Activated T-helper 1 cell treated with Interleukin-2 at 50 U/mL for 16 hours (primary cell): ENCODE measurements around the gene FMNL2.

Experiments
- DNase-seq: peaks from one replicate; pipeline ENCODE4 v3.0.0-alpha.2; 2020; ENCODE audit warnings: low read depth

Gene FMNL2

DNA sequence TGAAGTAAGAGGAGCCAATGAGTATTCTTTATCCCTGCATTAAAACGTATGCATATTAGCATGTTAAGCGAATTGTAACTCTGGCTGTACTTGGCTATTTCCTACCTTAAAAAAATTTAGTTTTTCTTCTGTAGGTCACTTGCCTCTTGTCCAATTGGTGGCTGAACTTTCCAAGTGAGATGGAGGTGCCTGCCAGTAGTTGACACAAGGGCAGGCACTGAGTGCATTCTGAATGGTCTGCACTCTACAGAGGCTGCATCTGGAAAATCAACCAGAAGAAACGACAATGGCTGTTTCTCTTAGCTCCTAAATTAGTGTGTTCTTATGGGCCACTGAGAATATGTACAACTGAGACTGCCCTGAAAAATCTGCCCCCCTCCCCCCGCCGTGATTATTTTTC lies 221.5 kb downstream of the FMNL2 start:
- no peak for DNase-seq

DNA sequence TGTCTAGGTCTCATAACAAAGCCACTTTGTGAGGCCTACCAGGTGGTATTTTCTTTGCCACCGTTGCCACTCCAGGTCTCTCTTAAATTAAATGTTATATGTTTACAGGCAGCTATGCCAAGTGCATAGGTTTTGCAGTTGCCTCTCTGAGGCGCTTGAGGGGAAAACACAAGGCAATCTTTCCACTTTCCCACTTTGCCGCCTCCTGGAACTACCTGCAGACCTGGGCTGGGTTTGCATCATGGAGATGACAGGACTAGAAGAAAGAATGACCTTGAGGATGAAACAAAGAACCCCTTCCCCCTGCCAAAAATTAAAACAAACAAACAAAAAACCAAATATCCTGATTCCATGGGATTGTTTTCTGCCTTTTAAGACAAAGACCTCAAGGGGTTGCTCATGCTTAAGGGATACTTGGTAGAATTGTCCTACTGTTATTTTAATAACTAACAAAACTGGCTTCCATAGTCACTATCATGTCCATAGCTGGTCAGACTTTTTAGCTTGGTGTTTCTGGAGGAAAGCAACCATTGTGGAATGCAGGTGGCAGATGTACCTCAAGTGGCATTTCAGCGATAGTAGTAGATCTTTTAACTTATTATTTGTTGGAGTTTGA lies 222.4 kb downstream of the FMNL2 start:
- DNase-seq = no peak

DNA sequence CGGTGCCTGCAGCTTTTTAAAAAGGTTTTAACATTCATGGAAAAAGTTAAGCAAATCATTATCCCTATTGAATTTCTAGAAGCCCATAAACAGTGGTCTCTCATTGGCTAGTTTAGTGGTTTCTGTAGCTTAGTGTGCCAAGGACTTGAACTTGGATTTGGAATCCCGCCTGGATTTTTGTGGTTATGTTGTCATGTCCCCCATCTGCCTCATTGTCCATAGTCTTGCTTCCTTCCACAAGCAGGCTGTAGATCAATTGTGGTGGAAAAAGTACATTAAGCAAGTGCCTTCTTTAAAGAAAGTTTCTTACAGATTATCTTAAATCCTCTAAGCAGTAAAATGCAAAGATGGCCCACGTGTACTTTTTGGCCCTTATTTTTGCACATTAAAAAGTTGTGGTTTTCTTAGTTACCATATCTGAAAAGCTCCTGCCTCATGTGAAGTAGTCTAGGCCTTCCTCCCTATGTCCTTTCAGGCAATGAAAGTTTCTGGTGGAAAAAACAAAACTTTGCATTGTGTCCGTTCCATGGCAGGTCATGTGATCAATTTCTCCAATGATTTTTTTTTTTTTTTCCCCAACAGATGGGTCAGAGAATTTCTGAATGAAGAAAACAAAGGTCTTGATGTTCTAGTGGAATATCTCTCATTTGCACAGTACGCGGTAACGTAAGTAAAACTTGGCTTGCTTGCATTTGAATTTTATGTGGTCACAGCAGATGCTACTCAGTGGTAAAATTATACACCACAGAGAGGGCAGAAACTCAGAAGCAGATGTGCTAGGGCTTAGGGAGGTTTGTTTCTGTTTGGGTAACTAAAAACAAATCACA lies 223.4 kb downstream of the FMNL2 start:
- no peak for DNase-seq

DNA sequence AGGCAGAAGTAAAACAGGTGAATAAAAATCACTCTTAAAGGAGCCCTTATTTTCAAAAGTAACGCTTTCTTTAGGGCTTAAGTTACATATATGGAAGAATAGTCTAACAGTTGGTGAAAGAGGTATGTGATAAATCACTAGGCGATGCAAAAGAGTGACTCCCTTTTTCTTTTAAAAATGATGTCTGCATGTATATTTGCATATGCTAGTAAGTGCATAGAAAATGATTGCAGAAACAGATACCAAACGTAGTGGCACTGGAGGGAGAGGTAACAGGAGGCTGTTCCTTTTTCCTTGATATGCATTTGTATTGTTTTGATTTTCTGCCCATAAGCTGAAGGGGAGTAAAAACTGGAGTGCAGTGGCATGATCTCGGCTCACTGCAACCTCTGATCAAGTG lies 224.0 kb downstream of the FMNL2 start:
- DNase-seq = no peak

DNA sequence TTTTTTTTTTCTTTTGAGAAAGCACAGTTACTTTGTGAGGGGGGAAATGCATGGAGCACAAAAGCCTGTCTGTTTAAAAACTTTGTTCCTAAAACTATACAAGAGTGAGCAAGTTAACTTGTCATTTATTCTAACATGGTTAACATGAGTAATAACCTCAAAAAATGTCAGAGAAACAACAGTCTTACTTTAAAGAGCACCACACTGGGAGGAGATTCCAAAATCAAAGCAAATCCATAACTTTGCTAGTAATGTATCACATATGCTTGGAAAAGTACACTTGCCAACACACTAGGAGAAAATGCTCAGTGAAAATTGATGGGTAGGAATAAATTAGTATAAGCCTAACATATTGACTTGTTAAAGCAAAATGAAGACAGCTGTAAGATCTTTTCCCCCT lies 225.2 kb downstream of the FMNL2 start:
- DNase-seq = no peak

DNA sequence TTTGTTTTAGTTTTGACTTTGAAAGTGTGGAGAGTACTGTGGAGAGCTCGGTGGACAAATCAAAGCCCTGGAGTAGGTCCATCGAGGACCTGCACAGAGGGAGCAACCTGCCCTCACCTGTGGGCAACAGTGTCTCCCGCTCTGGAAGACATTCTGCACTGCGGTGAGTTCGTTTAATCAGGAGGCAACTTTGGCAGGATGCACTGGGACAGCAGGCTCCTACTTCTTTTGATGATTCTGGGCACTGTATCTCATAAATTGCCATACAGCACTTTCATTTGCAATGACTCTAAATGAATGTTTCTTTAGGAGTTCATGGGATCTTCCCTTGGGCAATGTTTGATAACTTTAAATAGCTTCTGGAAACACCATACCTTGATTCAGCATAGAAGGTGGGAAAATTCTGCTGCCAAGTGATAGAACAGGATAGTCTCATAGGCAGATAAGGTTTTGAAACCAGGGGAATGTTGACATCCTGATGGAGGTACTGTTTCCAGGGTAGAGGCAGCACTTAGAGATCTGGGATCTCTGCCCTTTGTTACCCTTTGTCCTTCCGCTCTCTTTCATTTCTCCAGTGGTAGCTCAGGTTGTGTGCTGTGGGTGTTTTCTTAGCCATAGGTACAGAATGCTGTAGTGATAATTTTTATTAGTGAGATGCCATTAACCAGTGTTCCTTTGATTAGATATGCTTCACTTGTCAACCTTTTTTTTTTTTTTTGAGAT lies 226.1 kb downstream of the FMNL2 start:
- DNase-seq = no peak

DNA sequence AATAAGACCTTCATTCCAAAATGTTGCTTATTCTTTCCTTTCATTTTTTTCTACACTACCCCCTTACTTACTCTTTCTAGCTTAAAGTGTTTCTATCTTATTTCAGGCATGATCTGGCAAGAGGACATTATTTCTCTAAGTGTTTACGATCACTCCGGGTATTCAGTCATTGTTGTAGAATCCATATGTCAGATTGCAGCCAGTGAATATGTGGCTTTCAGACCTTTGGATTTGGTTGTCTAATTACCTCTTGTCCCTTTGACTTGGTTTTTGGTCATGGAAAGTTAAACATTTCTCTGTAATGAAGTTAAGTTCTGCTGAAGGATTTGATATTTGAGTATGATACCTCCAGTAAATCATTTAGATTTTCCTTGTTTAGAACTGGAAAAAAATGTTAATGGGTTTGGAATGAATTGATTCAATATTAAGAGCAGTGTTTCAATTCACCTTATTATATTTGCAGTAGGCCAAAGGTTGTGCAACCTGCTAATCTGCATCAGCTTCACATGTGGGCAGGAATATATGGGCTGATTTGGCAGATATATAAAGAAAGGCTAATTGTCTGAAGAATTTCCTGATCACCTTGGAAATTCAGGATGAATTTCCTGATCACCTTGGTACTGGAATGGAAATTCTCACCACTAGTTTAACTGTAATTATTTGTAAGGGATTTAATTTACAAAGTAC lies 227.4 kb downstream of the FMNL2 start:
- no peak for DNase-seq

DNA sequence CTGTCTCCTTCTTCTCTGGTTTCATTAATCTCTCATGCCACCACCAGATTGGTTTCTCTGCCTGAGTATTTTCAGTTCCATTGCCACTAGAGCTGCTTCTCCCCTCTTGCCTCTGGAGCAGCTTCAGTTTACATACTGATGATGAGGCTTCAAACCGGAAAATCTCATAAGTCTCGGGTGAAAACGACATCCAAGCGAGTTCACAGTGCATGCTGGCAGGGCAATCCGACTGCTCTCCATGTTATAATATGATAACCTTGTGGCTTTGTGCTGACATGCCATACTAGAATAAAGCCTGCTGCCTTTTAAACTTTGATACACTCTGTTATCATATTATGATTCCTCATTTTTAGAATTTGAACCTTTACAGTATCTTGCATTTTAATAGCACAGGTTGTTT lies 228.8 kb downstream of the FMNL2 start:
- DNase-seq = no peak

DNA sequence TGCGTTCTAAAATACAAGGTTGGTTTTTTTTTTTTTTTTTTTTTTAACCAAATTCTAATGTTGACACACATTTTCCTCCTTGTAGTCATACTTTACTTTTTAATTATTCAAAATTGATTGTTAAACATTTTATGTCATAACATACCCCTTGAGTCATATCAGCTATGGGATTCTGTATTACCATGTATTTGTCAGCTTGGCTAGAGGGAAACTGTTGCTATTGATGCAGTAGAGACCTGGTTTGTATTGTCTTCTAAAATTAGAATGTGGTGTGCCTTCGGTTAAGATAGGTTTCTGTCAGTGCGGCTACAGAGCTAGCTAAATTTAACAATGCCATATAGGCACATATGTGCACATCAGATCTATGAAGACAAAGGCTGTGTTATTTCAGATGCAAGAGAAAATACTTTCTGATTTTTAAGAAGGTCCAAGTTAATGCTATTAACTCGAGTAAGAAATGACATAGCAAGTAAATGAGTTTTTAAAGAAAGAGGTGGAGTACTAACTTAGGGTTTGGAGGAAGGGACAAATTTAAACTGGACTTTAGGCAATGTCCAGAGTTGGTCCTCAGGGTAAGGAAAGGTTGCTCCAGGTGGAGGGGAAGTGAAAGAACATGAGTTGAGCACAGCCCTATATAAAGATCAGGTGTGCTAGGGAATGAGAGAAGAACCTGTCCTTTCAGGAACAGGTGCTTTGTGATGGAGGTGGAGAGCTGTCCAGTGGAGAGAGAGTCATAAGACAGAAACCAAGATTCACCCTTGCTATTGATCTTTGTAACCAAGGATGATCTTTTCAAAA lies 230.0 kb downstream of the FMNL2 start:
- DNase-seq = no peak

DNA sequence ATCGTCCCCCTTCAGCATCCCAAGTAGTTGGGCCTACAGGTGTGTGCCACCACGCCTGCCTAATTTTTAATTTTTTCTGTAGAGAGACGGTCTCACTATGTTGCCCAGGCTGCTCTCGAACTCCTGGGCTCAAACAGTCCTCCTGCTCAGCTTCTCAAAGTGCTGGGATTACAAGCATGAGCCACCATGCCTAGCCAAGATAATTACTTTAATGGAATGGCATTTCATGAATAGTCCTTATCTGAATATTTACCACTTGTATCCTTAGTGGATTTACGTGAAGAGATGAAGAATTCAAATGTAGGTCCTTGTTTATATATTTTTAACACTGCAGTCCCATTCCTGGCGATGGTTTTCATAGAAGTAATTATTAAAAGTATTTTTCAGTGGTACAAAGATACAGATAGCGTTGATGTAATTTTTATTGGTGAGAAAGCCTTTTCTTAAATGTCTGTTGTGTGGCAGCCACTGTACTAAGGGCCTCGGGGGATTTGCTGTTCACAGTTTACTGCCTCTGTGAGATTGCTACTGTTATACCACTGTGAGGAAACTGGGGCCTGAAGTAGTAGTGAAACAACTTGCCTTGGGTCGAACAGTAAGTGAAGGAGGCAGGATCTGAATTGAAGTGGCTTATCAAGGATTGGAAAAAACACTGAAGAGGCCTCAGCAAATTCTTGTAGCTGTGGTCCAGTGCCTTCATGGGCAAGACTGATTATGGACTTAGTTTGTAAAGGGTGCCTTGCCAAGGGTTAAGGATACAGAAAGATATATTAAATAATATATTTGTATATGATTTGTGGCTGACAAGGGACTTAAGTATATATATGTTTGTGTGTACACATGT lies 231.1 kb downstream of the FMNL2 start:
- no peak for DNase-seq

DNA sequence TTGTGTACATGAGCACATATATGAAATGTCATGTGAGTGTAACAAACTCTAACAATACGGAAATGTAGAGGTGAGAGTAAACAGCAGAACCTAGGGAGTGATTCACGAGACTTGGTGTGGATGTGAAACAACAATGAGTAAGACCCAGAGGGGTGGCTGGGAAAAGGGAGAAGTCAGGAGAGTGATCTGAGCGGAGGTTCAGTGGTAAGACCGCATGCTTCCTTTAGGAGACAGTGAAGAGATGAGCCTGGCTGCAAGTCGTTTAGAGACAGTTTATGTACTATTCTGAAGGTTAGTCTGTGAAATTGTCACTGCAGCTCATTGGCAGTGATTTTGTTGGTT lies 231.7 kb downstream of the FMNL2 start:
- no peak for DNase-seq

DNA sequence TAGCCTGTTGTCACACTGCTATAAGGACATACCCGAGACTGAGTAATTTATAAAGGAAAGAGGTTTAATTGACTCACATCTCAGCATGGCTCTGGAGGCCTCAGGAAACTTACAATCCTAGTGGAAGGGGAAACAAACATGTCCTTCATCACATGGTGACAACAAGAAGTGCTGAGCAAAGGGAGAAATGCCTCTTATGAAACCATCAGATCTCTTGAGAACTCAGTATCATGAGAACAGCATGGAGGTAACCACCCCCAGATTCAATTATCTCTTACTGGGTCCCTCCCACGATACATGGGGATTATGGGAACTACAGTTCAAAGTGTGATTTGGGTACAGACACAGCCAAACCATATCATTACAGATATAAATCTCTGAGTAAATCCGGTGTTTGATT lies 233.6 kb downstream of the FMNL2 start:
- DNase-seq = no peak

DNA sequence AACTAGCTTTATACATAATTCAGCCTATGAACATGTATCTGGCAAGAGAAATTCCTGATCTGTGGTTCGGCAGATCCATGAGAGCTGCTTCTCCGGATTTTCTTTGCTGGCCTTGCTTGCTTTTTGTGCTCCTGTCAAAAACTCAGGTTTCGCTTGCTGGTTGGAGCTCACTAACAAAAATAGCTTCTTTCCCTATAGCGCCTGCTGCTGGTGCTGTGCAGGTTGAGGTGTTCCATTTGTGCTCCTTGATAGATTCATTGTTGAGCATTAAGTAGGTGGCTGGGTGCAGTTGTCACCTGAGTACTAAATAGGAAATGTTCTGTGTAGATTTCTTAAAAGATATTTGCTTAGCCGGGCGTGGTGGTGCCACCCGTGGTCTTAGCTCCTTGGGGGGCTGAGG lies 234.2 kb downstream of the FMNL2 start:
- no peak for DNase-seq

DNA sequence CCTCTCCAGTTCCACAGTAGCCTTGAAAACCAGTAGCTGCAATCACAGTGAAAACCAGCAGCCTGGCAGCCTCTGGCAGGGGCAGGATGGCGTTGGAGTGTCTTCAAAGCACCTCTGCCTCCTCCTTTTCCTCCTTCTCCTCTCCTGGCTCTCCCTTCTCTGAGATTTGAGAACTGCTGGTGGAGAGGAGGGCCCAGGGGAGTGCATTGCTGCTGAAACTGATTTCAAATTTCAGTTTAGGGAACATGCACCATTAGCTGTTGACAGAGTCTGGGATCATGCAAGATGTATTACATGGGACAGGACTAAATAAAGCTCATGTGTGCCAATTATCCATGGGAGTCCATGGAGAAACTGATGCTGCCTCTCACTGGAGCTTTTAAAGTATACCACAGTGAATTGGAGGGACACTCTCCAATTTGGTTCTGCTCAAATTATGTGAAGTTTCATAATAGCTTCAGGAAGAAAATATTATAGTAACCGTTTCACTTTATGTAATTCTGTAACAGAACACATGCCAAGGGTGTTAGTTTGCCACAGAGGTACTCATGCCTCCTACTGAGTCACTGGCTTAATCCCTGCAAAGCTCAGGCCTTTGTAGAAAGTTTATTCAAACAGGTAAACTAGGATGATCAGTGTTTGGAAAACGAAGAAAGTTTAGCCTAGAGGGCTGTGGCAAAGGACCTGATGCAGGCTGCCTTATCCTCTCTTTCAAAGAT lies 236.2 kb downstream of the FMNL2 start:
- no peak for DNase-seq

DNA sequence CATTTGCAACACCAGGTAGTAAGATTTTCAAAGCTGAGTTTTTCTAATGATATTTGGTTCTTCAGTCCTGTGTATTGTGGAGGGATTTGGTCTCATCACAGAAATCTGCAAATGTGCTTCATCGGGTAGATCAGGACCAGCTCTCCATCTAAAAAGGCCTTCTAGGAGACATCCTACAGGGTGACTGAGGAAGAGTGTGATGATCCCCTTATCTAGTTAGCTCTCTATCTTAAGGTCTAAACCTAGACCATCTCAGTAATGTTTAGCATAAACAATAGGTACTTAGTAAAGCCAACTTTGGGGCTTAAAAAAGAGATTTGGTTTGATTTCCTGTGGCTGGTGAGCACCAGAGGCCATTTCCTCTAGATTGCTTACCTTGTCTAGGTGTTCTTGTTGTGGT lies 237.1 kb downstream of the FMNL2 start:
- DNase-seq = no peak

DNA sequence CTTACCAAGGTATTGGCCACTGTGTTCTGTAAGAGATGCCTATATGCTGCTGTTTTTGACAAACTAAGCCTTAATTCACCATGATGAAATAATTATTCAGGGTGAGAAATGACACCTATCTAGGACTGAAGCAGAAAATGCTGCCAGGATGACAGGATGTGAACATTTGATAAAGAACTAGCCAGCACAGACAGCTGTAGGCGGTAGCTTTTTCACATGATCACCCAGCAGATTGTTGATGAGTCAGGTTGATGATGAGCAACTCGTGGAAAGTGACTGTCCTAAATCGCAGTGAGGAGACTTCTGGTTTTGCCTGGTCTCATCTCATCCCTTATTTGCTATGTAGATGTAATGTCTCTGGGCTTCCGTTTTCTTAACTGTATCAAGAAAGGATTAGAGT lies 238.2 kb downstream of the FMNL2 start:
- DNase-seq = no peak

DNA sequence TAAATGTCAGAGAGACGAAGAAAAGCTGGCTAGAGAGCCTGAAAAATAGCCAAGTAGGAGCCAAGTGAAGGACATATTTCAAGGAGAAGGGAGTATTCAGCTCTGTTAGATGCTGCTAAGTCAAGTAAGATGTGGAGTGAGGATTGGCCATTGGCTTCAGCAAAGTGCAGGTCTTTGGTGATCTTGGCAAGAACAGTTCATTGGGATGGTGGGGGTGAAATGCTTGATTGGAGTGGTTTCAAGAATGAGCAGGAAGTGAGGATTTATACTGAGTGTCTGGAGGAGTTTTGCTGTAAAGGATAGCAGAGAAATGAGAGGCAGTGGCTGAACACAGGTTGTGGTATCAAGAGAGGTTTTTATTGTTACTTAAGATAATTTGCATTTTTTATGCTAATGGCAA lies 242.6 kb downstream of the FMNL2 start:
- DNase-seq = no peak

DNA sequence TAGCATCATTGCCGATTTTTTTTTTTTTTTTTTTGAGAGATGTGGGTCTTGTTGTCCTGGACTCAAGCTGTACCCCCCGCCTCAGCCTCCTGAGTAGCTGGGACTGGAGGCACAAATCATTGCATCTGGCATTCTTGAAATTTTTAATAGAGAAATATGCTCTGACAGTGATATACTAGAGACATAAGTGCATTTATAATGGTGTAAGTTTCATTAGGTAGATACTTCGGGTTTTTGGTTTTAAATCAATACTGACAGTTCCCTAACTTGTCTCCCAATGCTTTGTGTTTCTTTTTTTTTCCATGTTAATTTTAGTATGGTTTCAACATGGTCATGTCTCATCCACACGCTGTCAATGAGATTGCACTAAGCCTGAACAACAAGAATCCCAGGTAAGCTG lies 243.6 kb downstream of the FMNL2 start:
- DNase-seq = no peak

DNA sequence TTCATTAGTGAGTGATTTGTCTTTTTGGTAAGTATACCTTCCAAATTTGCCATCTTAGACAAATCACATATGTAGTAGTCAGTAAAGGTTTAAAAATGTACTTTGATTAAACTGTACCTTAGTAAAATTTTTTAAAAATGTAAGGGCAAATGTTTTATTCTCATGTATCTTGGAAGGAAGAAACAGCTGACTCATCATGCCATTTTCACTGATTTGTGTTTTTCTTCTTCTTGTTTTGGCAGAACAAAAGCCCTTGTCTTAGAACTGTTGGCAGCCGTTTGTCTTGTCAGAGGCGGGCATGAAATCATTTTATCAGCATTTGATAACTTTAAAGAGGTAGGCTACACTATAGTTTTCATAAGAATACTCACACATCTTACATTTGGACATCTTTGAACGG lies 245.7 kb downstream of the FMNL2 start:
- no peak for DNase-seq

DNA sequence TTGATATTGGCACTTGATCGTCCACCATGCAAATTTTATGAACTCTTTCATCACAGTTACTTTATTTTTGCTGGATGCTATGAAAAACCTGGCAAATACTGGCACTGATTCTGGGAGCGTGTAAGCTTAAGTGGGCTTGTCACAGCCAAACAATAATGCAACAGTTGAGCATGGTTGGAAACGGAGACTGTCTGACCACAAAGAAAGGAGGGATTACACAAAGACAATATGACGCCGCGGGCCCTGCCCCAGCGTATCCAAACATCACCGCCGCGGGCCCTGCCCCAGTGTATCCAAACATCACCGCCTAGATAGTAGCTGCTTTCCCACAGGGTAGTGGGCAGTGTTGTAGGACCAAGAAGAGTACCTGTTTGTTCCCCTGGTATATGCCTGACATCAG lies 246.4 kb downstream of the FMNL2 start:
- no peak for DNase-seq
